Panc1 (cell line): ENCODE measurements around the gene GPR156. TPM values are rescaled to one million over a fixed set of nuclear protein-coding genes. Genes with fewer than 3 reads are reported as not detected.

Experiments used
- ATAC-seq: fragments of 200-7000 bp; cut with Tn5 transposase; 2 replicates; pipeline ENCODE4 v1.9.1; 2020; ENCODE audit warnings: mild to moderate bottlenecking, moderate library complexity
- BruUV-seq: library from RNA; stranded (reverse); fragments of 400-500 nt; replicated peaks from 2 replicates; lab custom pipeline; 2021; lab: Mats Ljungman, UMichigan
- CTCF ChIA-PET: fragments of 300-600 bp; sonication (Branson Sonifier 250); formaldehyde crosslinking; loops from one replicate; lab custom pipeline; 2022; ENCODE audit warnings: antibody characterized with exemption; lab: Charles Lee
- POLR2A ChIA-PET: fragments of 300-600 bp; sonication (Branson Sonifier 250); formaldehyde crosslinking; loops from one replicate; lab custom pipeline; 2022; ENCODE audit warnings: antibody characterized with exemption; lab: Charles Lee
- DNase-seq: peaks from one replicate; pipeline ENCODE4 v3.0.0-alpha.2; 2010; ENCODE audit warnings: low read depth, low spot score
- H3K27ac ChIP-seq: 2 replicates; pipeline ENCODE4 v1.5.1; 2011; ENCODE audit warnings: mild to moderate bottlenecking, low read length, inconsistent platforms
- H3K27me3 ChIP-seq: fragments of 200-500 bp; sonication (Bioruptor generic); 2 replicates; pipeline ENCODE4 v1.6.0; 2014; ENCODE audit warnings: low read length, inconsistent platforms; ENCODE audit not compliant: control insufficient read depth, insufficient read depth
- H3K36me3 ChIP-seq: fragments of 200-500 bp; sonication (Bioruptor generic); 2 replicates; pipeline ENCODE4 v1.5.1; 2014; ENCODE audit warnings: inconsistent platforms, mild to moderate bottlenecking, low read length, moderate library complexity; ENCODE audit not compliant: control insufficient read depth, insufficient read depth
- H3K4me1 ChIP-seq: 2 replicates; pipeline ENCODE4 v1.5.1; 2011; ENCODE audit warnings: inconsistent platforms, mild to moderate bottlenecking, low read length, moderate library complexity; ENCODE audit not compliant: control insufficient read depth, insufficient read depth
- H3K4me3 ChIP-seq, 2 experiments: 2 replicates each; pipeline ENCODE4 v1.5.1; 2011 to 2012; ENCODE audit warnings: low read depth in 2 of 2, low read length in 2 of 2, mild to moderate bottlenecking in 2 of 2, inconsistent platforms in 1 of 2, moderate library complexity in 1 of 2
- H3K9me3 ChIP-seq: fragments of 200-500 bp; sonication (Bioruptor generic); 2 replicates; pipeline ENCODE4 v1.5.1; 2014; ENCODE audit warnings: low read depth, mild to moderate bottlenecking, inconsistent platforms, low read length, moderate library complexity; ENCODE audit not compliant: control insufficient read depth, insufficient read depth
- POLR2AphosphoS5 ChIP-seq: IDR thresholded peaks from 2 replicates; pipeline ENCODE4 v1.6.1; 2012; ENCODE audit warnings: mild to moderate bottlenecking, low read depth, low read length, moderate library complexity
- SIN3A ChIP-seq: IDR thresholded peaks from 2 replicates; pipeline ENCODE4 v1.6.1; 2012; ENCODE audit warnings: low read depth, mild to moderate bottlenecking, low read length, moderate library complexity, borderline replicate concordance; ENCODE audit not compliant: insufficient read depth
- TCF7L2 ChIP-seq: IDR thresholded peaks from 2 replicates; pipeline ENCODE4 v1.6.1; 2011; ENCODE audit warnings: mild to moderate bottlenecking, low read depth, low read length, inconsistent platforms
- in situ Hi-C: cut with HindIII; loops from 2 replicates; pipeline ENCODE4 v1.10.0; 2016; ENCODE audit warnings: low sequenced_read_pairs, low pct_unique_long_range_greater_than_20kb
- intact Hi-C: fragments of 100-400 bp; cut with micrococcal nuclease; formaldehyde crosslinking; loops from one replicate; pipeline ENCODE4 v1.10.0; 2022; ENCODE audit not compliant: unreplicated experiment
- total RNA-seq: library from RNA; stranded (reverse); gene quantifications from one replicate; pipeline ENCODE4 v1.2.1, GENCODE V29; 2021; ENCODE audit not compliant: unreplicated experiment
- TF ChIP-seq, protein P1 (sequence below): fragments of 450-650 bp; IDR thresholded peaks from 2 replicates; pipeline ENCODE4 v1.5.1; 2017; ENCODE audit warnings: mild to moderate bottlenecking
- TF ChIP-seq, protein P2 (sequence below), 2 experiments: IDR thresholded peaks; 2 replicates each; pipeline ENCODE4 v1.6.1; 2011 to 2012; ENCODE audit warnings: low read depth in 2 of 2, control low read depth in 1 of 2, low read length in 1 of 2, mild to moderate bottlenecking in 1 of 2, moderate library complexity in 1 of 2; ENCODE audit not compliant: insufficient read depth in 1 of 2

Gene GPR156
- total RNA-seq, 1 experiment from 2014 or later, result 0.39 TPM

DNA sequence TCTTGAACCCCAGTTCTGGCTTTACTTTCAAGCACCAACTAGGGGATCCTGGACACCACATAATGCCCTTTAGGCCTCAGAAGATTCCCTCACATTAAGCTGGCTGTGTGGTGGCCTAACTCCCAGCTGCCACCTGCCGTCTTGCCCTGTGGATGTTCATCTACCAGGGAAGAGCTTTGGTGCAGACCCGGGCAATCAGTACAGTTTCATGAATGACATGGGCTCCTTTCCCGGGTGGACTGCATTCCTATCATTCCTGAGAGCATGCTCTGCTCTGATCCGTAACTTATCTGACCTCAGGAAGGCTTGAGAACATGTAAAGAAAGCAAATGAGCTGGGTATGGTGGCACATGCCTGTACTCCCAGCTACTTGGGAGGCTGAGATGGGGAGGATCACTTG is 140.8 kb downstream of the GPR156 start:
- no peak overlapping the region for H3K4me3 ChIP-seq
- H3K27ac ChIP-seq, result no peak overlapping the region
- ChIA-PET POLR2A (interaction anchor here (0.6 kb wide), 1 partner anchor 47 kb away, joined by 4 read pairs; no protein-coding TSS in a partner anchor), CTCF (no interaction called here)
- H3K4me1 ChIP-seq, result no peaks in the 10 kb centered on the region
- H3K9me3 ChIP-seq, result no peaks in the 10 kb centered on the region
- DNase-seq (no peak), ATAC-seq (no peak; the same call in 1 of the 2 replicates)
- in situ Hi-C loops (no loop called here), intact Hi-C loops (no loop called here)
- H3K36me3 ChIP-seq, result no peaks in the 10 kb centered on the region
- no peaks in the 10 kb centered on the region for H3K27me3 ChIP-seq
- TF ChIP-seq POLR2AphosphoS5, result no peak
- TF ChIP-seq, protein P1, sequence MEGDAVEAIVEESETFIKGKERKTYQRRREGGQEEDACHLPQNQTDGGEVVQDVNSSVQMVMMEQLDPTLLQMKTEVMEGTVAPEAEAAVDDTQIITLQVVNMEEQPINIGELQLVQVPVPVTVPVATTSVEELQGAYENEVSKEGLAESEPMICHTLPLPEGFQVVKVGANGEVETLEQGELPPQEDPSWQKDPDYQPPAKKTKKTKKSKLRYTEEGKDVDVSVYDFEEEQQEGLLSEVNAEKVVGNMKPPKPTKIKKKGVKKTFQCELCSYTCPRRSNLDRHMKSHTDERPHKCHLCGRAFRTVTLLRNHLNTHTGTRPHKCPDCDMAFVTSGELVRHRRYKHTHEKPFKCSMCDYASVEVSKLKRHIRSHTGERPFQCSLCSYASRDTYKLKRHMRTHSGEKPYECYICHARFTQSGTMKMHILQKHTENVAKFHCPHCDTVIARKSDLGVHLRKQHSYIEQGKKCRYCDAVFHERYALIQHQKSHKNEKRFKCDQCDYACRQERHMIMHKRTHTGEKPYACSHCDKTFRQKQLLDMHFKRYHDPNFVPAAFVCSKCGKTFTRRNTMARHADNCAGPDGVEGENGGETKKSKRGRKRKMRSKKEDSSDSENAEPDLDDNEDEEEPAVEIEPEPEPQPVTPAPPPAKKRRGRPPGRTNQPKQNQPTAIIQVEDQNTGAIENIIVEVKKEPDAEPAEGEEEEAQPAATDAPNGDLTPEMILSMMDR, result no peak
- no peak for TF ChIP-seq TCF7L2
- TF ChIP-seq, protein P2, sequence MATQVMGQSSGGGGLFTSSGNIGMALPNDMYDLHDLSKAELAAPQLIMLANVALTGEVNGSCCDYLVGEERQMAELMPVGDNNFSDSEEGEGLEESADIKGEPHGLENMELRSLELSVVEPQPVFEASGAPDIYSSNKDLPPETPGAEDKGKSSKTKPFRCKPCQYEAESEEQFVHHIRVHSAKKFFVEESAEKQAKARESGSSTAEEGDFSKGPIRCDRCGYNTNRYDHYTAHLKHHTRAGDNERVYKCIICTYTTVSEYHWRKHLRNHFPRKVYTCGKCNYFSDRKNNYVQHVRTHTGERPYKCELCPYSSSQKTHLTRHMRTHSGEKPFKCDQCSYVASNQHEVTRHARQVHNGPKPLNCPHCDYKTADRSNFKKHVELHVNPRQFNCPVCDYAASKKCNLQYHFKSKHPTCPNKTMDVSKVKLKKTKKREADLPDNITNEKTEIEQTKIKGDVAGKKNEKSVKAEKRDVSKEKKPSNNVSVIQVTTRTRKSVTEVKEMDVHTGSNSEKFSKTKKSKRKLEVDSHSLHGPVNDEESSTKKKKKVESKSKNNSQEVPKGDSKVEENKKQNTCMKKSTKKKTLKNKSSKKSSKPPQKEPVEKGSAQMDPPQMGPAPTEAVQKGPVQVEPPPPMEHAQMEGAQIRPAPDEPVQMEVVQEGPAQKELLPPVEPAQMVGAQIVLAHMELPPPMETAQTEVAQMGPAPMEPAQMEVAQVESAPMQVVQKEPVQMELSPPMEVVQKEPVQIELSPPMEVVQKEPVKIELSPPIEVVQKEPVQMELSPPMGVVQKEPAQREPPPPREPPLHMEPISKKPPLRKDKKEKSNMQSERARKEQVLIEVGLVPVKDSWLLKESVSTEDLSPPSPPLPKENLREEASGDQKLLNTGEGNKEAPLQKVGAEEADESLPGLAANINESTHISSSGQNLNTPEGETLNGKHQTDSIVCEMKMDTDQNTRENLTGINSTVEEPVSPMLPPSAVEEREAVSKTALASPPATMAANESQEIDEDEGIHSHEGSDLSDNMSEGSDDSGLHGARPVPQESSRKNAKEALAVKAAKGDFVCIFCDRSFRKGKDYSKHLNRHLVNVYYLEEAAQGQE (IDR thresholded peaks at IDR 0.05; ENCODE audit: insufficient read depth in 1 of 2, low read depth in 2 of 2, low read length in 1 of 2), result no peak
- TF ChIP-seq SIN3A, result no peak
- no TSS peak for BruUV-seq

DNA sequence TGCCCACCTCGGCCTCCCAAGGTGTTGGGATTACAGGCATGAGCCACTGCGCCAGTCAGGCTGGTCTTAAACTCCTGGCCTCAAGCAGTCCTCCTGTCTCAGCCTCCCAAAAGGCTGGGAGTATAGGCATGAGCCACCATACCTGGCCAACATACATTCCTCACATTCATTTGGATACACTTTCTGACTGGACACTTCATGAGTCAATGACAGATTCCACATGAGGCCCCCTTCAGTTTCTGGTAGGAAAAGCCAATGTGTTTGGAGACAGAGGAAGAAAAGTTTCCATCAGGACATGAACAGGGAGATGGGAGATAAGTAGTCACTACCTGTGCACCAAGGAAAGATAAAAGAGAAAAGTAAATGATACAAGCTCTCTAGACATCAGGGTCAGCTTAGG is 141.3 kb downstream of the GPR156 start:
- intact Hi-C loops, result no loop called here
- in situ Hi-C loops, result no loop called here
- no peak for DNase-seq
- POLR2A ChIA-PET, result interaction anchor here (0.7 kb wide), 1 partner anchor 191 kb away, joined by 3 read pairs; no protein-coding TSS in a partner anchor
- no peak for ATAC-seq
- no TSS peak for BruUV-seq
- H3K4me1 ChIP-seq, result no peaks in the 10 kb centered on the region
- CTCF ChIA-PET, result no interaction called here
- H3K9me3 ChIP-seq, result no peaks in the 10 kb centered on the region
- no peaks in the 10 kb centered on the region for H3K27me3 ChIP-seq
- TF ChIP-seq SIN3A (no peak), POLR2AphosphoS5 (no peak), TCF7L2 (no peak)
- TF ChIP-seq, protein P2 (IDR thresholded peaks at IDR 0.05; ENCODE audit: insufficient read depth in 1 of 2, low read depth in 2 of 2, low read length in 1 of 2), result no peak
- TF ChIP-seq, protein P1, result no peak
- H3K4me3 ChIP-seq, result no peak overlapping the region
- H3K27ac ChIP-seq, result no peak overlapping the region
- no peaks in the 10 kb centered on the region for H3K36me3 ChIP-seq
